ENCODE data around the gene IER5.
A peak's percentile ranks its signal among the peaks of the same experiment; 100 is the strongest.

Gene IER5

DNA sequence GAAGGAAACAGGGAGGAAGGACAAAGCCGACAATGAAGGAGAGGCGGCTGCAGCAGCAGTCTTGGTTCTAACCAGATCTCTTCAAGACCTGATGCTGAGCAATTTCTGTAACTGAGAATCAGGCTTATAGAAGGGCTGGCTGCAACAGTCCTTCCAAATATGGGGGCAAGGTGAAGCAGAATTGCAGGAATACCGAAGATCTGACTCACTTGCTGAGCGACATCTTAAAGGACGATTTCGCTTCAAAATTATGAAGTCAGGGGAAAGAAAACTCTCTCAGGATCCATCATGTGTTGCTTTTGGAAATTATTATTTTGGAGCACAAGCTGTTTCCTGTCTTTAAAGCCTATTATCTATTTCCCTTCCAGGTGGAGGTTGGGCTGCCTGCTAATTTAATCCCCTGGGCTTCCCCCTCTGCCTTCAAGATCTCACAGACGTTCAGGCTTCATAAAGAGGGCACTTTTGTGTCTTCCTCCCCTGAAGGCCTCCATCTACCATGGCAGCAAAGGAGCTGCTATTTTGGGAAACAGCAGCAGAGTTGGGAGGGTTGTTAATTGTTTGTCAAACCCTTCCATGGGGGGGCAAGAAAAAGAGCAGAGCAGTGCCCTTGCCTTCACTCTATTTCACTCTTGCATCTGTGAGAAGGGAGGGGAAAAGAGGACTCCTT, 10.8 kb upstream of the IER5 start:
- DNase-seq = no peak

DNA sequence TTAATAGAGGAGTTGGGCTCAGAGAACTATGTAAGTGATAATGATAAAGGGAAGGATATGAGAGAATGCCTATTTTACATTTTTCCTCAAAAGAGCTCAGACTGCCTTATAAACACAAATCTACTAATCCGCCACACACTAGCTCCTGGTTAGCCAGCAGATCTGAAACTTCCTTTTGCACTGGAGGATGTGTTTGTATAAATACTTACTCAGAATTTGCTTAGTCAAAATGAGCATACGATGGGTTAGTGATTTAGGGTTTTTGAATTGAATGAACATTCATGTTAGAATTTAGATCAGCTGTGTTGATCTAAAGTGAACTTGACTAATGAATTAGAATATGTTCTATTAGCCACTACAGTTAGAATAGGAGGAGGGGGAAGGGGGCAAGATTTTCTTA, 9.1 kb upstream of the IER5 start:
- no peak for DNase-seq

DNA sequence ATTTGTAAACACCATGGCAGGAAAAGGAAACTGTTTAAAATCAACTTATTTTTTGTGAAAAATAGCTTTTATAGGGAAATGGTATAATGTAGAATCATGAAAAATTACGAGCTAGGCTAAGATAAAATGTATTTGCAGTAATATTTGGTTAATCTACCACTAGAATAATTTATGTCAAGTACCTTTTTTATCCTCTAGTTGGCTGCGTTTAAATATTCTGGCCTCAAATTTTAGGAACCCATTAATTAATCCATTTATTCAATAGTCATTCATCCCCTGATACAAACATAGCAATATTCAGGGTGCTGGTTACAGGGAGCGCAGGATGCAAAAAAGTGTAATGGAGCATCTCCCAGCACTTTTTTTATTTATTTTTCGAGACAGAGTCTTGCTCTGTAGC, 8.6 kb upstream of the IER5 start:
- DNase-seq = no peak

DNA sequence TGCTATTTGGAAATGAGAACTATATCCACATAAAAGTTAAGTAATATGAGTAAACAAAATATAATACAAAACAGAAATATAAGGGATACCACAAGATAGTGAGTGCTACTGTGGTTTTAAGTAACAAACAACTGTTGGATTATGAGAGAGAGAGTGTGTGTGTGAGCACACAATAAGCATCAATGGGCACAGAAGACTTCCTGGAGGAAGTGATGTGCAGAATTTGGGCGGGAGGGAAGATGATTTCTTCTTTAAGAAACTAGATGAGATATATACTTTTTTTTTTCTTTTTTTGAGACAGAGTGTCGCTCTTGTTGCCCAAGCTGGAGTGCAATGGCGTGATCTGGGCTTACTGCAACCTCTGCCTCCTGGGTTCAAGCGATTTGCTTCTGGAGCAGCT, 7.9 kb upstream of the IER5 start:
- DNase-seq = no peak

DNA sequence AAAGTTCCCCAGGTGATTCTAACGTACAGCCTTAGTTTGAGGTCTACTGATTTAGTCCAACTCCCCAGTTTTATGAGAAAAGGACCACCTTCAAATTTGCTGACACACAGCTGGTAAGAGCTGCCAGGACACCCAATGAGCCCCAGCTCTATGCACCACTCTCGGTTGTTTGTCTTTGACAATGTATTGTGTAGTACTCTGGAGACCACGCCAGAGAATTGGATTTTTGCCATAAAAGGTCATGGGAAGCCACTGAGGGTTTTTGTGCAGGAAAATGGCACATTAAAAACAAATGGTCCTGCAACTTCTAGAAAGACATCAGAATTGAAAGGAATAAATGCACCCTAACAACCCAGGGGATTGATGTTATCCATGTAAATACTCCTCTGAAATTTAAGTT, 7.1 kb upstream of the IER5 start:
- no peak for DNase-seq

DNA sequence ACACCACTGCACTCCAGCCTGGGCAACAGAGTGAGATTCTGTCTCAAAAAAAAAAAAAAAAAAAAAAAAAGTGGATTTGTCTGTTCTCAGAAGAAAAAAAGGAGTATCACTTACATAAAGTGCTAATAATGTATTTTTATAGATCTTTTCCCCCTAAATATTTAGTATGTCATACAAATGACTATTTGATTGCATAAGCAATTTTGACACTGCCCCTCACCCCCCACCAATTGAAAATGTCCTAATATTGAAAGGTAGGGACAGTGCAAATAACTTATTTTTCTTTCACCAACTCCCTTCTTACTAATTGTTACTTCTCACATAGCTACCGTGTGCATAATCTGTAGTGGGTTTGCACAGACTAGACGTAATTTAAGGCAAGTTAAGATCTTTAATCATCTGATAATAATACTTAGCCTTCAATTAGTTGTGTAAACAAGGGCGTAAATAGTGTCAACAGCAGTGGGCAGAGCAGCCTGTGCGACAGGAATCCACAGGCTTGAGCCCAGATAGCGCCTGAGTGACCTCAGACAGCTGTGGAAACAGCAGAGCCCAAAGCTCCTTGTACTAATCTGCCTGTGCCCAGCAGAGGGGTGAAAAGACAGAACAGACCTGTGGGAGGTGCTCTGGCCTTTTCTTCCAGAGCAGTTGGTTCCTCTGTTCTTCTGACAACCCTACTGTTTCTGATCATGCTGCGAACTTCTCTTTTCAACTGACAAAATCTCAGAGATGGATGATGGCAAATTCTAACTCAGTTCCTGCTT, 4.5 kb upstream of the IER5 start:
- peak; percentile 39 to 46 for DNase-seq

DNA sequence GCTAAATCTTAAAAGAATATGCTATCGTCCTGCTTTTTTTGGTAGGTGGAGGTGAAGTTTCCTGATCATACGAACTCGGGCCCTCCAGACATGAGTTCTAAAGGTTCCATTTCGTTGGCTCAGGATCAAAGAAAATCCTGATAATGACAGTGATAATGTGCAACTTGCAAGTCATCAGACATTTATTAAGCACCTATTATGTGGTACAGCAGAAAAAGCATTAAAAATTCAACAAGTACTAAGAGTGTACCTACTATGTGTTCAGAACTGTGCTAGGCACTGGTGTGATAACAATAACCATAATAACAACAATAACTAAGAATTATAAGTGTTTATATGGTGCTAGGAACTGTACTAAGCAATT, 3.9 kb upstream of the IER5 start:
- DNase-seq = no peak

DNA sequence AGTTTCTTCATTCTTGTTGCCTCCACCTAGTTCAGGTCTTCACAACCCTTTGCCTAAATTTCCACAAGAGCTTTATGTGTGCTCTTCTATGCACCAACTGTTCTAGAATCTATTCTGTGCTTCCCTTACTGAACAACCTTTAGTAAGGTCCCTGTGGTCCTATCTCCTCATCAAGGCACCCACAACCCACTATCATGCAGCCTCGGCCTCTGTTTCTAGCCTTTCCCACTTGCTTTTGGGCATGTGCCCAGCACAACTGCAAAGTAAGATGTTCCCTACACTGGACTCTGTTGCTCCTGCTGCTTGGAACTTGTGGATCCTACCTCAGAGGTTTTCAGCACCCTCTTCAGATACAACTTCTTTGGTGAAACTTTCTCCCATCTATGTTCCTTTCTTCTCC, 2.4 kb upstream of the IER5 start:
- no peak for DNase-seq

DNA sequence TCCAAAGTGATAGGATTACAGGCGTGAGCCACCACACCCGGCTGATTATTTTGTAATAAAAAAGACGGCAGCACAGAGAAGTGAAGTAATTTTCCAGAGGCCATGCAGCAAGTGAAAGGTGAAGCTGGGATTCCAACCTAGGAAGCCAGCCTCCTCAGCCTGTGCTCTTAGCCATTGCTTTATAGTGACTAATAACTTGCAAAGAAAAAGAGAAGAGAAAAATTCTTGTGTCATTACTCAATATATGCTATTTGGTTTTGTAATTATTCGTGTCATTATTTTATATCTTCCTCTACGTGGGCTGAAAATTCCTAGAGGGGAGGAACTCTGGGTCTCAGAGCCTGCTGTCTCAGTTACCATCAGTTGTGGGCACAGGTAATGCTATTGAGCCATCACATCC, 1.6 kb upstream of the IER5 start:
- no peak for DNase-seq

DNA sequence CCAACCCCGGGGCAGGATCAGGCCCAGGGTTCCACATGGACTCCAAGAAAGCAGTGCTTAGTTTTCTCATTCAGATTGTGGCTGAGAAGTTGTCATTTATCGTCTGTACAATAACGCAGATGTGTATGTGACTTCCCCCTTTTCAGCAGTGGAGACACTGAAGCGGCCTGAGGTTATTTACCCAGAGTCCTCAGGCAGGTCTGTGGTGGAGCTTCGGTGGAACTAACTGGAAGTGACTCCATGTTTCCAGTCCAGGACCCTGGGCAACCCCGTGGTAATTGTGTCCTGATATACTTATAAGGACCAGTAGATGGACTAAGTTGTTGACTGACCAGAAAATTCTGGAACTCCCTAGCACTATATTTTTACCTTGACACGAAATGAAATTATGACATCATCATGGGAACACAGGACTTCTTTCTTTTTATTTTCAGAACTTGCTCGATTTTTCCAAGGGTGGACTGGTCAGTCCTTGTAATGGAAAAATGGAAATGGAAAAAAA, 1.0 kb upstream of the IER5 start:
- no peak for DNase-seq

DNA sequence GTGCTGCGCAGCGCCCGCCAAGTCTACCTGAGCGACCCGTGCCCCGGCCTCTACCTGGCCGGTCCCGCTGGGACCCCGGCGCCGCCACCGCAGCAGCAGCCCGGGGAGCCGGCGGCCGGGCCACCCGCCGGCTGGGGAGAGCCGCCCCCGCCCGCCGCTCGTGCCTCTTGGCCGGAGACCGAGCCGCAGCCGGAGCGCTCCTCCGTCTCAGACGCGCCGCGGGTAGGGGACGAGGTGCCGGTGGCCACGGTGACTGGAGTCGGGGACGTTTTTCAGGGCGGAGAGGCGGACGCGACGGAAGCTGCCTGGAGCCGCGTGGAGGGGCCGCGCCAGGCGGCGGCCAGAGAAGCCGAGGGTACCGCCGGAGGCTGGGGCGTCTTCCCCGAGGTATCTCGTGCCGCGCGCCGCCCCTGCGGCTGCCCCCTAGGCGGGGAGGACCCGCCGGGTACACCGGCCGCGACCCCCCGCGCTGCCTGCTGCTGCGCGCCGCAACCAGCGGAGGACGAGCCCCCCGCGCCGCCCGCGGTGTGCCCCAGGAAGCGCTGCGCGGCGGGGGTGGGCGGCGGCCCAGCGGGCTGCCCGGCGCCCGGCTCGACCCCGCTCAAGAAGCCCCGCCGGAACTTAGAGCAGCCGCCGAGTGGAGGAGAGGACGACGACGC, 646 bp downstream of the IER5 start:
- peak in 1 of 2 experiments; percentile 23 for DNase-seq

DNA sequence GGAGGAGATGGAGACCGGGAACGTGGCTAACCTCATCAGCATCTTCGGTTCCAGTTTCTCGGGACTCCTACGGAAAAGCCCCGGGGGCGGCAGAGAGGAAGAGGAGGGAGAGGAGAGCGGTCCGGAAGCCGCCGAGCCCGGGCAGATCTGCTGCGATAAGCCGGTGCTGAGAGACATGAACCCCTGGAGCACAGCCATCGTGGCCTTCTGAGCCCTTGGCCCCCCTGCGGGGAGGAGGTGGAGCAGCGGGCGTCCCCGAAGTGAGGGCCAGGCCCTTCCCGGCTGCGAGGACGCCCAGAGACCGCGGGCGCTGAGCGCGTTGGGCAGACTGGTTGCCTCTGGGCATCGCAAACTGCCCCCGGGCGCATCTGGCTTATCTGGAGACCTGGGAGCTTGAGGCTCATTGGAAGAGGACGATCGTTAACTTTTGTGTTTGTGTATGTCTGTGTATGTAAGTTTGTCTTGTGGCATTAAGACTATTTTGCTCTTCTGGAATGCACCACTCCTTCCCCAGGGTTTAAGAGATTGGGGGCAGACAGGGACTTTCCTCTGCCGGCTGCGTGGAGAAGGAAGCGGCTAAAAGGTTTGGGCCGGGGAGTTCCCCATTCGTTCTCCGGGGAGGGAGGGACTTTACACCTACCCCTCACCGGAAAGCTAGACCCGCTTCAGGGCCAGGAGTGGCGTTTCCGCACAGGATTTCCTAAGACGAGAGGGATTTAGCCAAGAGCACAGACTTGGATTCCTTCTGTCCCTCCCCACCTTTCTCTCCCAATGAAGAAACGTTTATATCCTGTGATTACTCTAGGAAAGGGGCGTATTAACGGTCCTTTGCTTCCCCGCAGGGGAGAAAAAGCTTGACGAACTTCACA, 1.4 kb downstream of the IER5 start:
- peak; percentile 69 for DNase-seq

DNA sequence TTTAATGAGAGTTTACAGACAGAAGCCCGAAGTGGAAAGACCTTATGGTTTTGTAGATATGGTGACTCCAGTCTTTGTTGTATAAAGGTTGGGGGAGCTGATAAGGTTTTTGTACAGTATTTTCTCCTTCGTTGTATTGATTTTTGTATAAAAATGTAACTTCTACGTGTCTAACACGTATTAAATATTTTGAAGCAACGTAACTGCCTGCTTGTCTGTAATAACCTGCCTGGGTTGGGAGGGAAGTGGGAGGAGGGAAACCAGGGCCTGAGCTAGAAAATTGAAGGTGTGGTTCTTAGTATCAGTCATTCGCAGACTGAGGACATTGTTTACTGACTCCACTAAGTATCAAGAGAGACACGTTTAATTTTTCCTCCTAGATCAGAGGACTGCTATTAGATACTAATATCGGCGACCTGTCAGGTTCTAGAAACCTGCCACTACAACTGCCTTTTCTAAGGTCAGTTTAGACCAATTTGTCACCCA, 2.2 kb downstream of the IER5 start:
- peak; percentile 24 to 27 for DNase-seq

DNA sequence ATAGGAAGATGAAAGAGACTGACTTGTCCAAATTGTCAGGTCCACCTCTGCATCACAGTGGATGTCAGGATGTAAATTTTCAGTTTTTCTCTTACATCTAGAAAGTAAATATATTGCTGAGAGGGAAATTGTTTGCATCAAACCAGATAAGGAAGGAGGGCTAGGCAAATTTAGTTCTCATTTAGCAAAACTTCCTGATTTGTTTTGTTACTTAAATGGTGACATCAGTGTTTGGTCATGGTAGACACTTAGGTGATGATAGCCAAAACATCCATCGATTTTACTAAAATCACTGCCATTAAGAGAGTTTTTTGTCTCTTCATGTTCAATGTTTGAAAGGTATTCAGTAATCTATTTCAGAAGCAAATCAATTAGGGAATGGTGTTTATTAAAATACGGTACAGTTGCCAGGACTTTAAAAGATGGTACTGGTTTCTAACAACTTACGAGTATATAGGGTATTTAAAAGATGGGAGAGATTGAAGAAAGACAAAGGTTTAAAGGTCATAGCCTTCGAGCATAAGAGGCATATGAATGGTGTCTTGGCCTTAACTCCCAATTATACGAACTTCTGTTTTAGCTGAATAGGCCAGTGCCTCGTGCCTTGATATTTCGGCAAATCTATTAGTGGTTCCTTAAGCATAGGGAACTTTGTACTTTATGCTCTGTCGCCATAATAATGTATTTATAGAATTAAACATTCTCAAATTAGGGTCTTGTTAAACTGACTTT, 3.0 kb downstream of the IER5 start:
- no peak for DNase-seq

DNA sequence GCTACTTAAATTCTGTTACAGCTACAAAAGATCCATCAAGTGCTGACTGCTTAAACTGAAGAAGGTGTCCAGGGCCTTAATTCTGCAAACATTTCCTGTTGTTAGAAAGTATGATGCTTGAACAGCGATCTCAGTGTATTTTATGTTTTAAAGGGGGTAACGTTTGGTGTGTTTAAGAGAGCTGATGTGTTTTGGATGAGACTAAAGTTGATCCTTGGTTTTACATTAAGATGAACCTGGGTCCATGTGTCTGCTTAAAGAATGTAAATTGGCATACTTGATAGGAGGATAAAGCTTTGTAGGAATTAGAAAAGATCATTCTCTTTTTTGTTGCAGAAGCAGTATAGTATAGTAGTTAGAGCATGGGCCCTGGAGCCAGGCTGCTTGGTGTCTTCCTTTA, 3.6 kb downstream of the IER5 start:
- DNase-seq = no peak

DNA sequence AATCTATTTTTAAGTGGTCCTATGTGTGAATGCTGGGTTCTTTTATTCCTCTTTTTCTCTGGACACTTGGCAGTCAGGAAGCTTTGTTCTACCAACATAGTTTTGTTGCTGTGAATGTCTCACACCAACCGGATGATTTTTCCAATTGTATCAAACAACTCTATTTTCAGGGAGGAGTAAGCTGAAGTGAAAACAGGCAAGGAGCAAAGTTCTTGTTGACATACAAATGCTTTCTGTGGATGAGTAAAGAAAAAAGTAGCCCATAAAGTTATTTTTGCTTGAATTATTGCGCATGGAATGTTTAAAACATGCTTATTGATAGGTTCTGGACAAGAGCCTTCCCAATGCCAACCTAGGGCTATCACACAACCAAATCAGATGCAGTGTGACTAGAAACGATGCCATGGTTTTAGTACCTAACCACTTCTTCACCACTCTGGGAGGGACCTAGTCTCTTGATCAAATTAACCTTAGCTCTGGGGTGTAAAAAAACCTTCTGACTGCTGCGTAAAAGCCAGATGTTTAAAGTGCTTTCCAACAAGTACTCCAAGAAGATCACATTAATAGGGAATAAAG, 4.5 kb downstream of the IER5 start:
- DNase-seq = no peak

DNA sequence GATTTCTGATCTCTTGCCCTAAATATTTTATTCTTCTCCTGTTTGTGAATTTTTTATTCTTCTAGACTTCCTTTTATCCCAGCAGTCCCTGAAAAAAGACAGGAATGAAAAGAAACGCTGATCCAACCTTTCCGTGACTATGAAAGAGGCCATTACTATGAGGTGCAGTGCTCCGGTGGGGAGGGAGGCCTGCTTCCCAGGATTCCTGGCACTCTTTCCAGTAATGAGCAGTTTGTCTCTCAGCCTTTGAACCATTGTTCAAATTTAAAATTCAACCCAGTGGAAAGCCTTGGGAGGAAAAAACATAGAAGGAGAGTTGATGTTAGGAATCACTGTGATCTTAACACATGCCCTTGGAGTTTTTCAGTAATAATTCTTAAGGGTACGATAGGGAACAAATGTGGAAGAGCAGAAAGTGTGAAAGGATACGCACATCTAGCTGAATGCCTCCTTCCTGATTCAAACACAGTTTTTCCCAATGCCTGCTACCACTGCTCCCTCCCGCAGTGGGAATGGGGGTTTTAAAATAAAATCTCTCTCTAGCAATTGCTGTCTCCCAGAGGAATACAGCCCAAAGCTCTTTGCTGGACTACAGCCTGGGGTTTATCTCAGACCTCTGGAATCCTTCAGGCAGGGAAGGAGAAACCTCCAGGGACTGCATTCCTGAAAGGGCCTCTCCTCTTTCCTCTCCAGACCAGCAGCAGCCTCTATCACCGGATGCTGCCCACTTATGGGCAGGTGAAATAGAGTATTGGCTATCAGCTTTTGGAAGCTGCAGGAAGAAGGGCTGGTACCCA, 6.1 kb downstream of the IER5 start:
- no peak for DNase-seq

DNA sequence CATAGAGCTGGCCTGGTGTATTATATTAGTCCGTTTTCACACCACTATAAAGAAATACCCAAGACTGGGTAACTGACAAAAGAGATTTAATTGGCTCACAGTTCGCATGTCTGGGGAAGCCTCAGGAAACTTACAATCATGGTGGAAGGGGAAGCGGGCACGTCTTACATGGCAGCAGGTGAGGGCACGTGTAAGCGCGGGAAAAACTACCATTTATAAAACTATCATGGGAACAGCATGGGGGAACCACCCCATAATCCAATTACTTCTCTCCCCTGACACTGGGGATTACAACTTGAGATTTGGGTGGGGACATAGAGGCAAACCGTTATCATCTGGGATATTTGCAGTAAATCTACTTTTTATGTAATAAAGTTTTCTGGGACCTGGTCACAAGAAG, 6.8 kb downstream of the IER5 start:
- DNase-seq = no peak

DNA sequence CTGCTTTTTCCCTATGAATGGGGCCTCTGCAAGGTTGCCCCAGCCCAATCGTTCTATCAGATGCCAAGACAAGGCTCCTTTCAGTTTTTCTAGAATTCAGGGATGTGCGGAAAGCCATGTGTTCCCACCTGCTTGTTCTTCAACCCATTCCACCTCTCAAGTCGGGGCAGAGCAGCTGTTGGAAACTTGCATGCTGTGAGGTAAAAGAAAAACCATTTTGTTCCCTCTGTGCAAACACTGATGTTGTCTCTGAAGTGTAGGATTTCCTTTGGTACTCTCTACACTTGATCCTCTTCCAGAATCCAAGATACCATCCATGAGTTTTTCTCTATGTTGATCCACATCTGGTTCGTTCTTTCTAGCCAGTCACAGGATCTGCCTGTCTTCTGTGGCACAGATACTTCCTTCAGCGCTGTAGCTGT, 7.3 kb downstream of the IER5 start:
- no peak for DNase-seq

DNA sequence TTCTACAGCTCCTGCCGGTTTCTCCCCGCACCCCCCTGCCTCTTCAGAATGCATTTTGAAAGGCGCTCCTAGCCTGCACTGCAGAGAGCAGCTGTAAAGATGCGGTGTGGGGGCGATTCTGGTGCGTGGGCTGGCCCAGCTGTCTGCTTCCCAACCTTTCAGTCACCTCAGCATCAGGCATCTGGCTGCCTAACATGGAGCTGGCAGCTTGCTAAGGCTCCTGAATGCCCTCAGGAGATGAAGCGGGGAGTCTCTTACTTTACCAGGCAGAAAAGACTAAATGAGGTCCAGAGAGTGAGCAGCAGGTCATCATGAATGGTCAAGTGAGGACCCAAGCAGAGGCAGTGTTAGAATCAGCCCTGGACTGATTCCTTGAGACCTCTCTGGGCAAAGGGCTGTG, 8.7 kb downstream of the IER5 start:
- DNase-seq = no peak
